GM18870 (cell line): ENCODE measurements around the gene NSA2.

Source experiments
- ATAC-seq: cut with Tn5 transposase; IDR thresholded peaks from one replicate; pipeline ENCODE4 v1.9.1; 2021; ENCODE audit warnings: moderate library complexity; ENCODE audit not compliant: unreplicated experiment

Gene NSA2

DNA sequence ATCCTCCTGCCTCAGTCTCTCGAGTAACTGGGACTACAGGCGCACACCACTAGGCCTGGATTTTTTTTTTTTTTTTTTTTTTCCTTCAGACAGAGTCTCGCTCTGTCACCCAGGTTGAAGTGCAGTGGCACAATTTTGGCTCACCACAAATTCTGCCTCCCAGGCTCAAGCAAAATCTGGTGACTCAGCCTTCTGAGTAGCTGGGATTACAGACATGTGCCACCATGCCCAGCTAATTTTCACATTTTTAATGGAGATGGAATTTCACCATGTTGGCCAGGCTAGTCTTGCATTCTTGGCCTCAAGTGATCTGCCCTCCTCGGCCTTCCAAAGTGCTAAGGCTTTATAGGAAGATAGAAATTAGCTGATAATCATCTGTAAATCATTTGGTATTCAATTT, 43.9 kb downstream of the NSA2 start:
- ATAC-seq: no peak

DNA sequence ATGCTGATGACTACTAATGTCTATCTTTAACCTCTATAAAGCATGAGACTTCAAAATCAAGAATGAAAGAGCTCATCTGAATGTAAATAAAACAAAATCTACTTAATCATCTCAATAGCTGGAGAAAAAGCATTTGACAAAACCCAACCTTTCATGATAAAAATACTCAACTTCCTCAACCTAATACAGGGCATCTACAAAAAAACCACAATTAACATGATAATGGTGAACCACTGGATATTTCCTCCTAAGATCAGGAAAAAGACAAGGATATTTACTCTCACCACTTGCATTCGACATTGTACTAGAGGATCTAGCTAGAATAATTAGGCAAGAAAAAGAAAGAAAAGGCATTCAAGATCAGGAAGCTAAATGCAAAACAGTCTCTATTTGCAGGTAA, 49.8 kb downstream of the NSA2 start:
- ATAC-seq: no peak

DNA sequence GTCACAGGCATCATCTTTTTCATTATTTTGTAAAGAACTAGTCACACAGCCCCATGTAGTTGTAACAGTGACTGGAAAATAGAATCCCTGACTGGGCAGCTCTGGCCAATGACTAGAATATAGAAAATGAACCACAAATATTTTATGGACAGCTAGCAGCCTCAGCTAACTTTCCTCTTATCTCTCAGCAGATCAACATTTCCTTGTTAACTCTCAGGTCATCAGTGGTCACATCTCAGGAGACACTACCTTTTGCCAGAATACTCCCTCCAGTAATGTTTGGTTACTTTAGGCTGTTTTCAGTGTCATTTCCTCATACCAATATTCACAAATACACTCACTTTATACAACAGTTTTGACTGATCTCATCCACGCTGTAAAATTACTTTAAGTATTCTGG, 55.2 kb downstream of the NSA2 start:
- ATAC-seq: no peak

DNA sequence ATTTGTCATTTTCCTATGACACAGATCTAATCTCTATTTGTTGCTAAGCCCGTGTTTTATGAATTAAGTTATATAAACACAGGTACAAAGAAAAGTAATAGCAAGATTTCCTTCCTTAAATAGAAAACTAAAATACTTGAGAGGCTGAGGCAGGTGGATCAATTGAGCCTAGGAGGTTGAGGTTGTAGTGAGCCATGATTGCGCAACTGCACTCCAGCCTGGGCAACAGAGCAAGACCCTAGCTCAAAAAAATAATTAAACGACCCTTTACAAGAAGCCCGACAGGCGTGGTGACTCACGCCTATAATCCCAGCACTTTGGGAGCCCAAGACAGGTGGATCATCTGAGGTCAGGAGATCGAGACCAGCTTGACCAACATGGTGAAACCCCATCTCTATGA, 62.4 kb downstream of the NSA2 start:
- no peak for ATAC-seq
